C1 segment of cervical spinal cord (tissue), 14 donors: ENCODE measurements around the gene DPYD.

Experiments used
- DNase-seq, 14 donors: peaks; one replicate each; lab custom pipeline; 2025; lab: John Stamatoyannopoulos, UW

The DPYD gene

DNA sequence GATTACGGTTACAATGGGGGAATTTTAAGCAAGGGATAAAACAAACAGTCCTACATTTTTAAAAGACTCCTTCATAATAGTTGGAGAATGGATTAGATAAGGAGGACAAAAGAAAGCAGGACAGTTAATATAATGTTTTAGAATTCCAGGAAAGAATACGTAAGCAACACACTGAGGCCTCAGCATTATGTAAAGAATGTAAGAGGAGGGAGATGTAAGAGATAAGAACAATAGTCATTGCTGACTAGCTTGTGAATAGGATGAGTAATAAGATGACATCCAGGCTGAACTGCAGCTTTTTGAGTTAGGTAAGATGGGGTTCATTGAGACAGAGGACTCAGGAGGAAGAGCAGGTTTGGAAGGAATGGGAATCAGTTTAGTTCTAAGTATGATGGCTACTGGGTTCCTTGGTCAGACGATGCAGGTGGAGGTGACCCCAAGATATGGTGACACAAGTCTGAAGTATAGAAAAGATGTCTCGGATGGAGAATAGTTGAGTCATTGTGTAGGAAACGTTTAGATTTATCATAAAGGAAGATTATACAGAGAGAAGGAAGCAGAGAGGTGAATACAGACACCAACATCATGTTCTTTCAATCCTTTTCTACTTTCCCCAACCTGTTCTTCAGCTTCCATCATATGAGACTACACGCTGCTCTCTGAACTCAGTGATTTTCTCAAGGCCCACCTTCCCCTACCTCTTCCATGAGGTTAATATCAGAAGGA, 826.4 kb downstream of the DPYD start:
- no peak for DNase-seq

DNA sequence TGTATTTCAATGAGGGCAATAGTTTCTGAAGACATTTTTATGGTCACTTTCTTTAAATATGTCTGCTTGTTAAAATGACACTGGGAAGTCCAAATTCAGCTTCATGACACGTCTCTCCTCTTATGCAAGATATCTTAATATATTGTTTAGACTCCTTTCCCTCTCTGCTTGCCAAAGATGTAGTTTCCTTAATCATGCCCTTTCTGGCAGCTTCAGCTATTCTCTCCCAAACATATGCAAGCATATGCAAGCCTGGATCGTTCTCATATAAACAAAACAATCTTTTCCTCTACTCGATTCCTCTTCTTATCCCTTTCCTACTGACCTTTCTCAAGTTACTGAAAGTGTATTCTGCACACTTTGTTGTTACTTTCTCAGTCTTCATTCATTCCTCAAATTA, 827.1 kb downstream of the DPYD start:
- DNase-seq = no peak

DNA sequence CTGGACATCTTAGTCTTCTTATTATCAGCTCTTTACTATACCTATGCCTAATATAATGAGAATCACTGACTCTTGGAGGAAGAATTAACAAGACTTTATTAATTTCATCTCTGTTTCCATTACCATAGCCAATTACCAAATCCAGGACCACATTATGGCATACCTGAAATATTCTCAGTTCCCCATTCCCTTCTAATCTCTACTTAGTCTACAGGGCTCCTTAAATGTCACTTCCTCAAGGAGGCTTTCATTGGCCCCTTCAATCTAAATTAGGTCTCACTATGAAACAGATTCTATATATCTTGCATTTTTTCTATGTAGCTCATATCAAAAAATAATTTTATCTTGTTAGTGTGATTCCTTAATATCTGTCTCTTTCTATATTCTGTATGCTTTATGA, 828.0 kb downstream of the DPYD start:
- DNase-seq = no peak

DNA sequence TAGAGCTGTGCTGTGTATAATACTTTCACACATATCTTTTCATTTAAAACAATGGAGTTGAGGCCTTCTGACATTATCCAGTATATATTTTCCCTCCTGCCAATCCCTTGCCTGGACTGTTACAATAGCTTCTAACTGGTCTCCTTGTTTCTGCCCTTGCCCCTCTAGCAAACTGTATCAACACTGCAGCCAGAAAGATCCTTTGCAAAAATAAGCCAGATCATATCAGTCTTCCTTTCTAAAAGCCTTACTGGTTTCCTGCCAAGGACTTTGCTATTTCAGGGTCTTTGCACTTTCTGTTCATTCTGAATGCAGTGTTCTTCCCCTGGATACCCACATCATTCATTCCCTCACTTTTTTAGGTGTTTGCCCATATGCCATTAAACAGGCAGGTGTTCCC, 829.2 kb downstream of the DPYD start:
- DNase-seq = no peak

DNA sequence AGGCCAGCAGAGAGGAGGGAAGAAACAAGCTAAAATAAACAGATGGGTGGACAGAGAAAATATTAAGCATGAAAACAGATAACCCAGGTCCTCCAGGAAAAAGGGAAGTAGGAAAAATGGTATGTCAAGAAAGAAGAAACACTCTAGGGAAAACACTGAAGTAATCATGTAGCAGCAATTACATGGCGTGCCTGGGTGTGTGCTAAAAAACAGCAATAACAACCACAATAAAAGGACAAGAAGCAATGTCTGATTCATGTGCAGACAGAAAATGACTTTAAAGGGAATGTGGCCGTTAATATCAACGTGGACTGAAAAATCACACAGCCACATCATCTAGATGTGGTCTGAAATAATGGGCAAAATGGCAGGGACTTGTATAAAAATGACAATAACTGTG, 829.6 kb downstream of the DPYD start:
- no peak for DNase-seq

DNA sequence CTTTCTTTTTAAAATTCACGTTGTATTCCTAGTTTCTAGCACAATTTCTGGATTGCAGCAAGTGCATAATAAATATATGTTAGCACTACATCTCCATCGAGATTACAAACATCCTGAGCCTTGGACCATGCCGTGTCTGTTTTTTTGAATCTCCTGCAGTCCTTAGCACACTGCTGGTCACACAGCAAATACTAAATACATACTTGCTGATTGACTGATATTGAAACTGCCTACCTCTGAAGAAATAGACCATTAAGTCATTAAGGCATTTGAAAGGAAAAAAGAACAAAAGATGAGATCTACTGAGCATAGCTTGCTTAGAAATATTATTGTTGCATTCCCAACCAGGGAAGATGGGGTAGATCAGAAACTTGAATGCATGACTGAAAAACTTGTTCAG, 830.1 kb downstream of the DPYD start:
- no peak for DNase-seq

DNA sequence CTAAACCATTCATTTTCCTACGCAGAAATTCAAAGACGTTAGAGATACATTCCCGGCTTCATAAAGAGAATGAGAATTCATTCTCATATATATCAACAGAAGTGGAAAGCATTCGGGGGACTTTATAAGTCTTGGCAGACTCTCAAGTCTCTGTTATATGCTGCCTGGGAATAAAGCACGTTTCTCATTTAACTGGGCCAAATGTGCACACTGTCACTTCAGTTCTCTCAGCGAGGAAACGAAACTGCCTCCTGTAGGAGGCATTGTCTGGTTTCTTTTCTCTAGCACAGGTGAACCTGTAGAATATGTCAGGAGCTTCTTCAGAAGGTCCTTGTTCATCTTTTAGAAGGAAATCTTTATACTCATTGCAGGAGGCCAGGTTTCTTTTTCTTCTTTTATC, 831.7 kb downstream of the DPYD start:
- DNase-seq = no peak

DNA sequence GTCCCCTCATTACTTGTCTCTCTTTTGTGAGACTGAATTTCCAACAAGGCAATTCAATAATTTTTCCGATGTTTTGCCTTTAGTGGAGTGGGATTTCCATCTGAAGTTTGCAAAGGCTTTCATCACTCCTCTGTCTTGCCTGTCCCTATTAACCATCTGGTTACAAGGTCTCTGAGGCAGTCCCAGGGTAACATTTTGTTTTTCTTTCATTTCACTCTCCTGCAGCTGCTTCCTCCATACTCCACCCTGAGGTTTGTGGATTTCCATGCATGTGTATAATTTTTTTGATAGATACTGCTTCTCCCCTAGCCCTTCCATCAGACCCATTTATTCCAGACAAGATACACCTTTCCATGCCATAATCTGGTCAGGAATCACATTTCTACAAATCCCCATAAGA, 832.4 kb downstream of the DPYD start:
- DNase-seq = no peak

DNA sequence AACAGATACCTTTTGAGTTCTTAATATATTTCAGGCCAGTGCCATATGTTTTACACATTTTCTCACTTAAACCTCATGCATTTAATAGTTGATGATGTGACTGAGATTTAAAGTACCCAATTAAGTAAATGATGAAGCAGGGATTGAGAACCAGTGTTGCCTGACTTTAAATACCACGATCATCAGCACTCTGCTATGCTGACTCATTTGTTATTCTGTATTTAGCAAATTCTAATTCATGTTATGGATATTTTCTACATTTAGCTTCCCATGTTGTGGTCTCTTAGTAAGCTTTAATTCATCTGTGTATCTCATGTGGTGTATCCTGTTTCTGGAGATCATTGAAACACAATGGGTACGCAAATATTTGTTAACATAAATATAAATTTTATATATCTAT, 836.3 kb downstream of the DPYD start:
- no peak for DNase-seq

DNA sequence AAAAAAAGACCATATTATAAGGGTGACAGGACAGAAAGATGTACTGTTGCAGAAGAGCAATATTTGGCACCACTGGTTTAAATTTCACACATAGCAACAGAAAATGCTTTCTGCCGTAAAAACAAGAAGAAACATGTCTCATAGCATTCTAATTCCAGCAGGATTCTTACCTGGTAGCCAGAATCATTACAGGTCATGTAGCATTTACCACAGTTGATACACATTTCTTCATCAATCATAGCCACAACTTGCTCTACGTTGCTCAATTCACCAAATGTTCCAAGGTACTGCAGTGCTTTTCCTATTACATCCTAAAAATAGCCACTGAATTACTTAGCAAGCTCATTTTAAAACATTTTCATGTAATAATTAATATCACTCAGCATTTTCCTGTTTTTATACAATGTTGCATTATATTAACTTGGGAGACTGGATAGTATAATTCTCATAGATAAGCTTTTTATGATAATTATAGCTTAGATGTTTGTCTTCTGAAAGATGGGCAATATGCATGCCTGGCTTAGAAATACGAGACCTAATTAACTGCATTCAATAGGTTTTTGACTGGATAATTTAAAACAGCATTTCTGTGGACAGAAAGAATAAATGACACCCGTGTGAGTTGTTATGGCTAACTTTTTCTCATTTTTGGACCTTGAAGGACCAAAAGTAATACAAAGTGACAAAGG, 838.5 kb downstream of the DPYD start:
- no peak for DNase-seq

DNA sequence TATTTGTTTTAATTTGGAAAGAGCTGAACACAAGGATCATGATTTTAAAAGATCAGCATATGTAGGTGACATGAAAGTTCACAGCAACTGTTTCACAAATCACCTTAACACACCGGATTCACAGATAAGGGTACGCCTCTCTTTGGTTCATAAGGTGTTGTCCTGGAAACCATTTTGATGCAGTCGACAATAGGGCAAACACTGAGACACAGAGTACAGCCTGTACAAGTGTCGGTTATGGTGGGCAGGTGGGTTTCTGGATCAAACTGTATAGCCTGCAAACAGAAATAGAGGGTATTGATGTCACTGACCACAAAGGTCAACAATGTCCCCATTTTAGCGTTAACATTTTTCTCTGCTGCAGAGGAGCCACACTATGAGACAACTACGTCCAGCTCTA, 842.0 kb downstream of the DPYD start:
- no peak for DNase-seq

DNA sequence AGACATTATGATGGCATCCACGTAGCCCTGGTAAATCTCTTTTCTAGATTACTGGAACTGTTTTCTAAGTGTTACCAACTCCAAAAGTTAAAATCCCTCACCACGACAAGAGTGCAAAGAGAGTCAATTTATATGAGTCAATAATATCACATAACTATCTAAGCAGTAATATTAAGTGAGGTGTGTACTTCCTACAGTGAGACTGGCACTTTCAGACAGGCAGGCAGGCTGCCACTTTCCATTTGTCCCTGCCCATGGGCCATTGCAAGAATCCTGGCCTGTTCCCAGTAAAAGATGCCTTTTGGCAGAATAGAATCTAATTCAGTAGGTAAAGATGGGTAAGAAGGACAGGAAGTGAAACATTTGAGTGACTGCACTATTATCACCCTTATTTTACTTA, 843.6 kb downstream of the DPYD start:
- DNase-seq = no peak

DNA sequence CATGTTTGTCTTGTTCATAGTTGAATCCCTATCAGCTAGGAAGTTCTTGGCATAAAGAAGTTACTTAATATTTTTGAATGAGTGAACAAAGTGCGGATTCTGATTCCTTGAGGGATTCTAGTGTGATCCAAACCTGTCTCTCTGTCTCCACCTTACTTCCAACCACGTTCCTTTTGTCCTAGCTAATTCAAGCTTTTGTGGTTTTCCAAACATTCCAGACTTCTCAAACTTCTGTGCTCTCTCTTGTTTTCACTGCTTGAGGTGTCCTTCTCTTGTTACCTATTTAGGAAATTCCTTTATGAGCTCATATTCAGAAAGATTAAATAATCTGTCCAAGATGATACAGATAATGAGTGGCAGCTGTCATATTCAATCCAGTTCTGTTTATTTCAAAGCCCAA, 846.1 kb downstream of the DPYD start:
- DNase-seq = no peak

DNA sequence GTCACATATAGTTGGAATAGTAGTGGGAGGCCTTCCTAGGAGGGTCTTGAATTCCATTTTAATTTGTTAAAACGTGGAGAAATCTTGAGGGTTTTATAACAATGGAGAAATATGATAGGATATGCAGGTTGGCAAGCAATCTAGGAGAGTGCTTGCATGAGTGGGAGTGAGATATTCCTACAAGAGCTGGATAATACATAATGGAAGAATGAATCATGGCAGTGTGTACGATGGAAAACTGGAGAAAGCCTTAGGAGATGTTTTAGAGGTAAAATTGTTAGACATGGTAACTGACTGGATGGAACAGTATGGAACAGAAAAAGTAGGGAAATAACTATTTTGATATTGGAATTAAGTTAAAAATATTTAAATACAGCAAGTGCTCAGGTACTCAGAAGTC, 846.9 kb downstream of the DPYD start:
- no peak for DNase-seq

DNA sequence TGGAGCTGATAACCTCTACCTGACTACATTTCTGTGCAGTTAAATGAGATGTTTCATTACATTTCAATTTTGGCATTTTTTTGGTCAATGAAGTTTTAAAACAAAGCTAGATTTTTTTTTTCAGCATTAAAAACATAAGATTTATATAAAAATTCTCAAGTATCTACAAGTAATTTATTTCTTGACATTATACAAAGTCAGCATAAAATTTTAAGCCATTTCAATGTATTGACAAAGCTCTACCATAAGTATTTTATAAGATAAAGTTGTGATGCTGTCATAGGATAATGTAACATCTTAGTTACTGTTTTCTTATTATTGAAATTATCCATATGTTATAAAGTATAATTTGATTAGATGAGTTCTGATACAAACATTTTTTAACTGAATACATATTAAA, 847.7 kb downstream of the DPYD start:
- DNase-seq = no peak

DNA sequence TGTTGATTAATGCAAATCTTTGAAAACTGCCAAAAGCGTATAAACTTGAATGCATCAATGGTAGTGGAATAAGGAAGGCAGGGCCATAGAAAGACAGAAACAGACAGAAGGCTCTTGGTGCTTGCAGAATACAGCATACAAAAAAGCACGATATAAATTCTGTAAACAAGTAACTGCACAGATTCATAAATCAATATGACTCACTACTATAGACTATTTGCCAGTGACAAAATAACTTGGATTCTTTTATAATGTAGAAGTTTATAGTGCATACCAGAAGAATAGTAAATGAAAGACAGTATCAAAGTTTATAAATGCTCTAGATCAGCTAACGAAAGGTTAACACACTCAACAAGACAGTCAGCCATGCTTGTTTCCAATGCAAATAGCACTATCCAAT, 849.7 kb downstream of the DPYD start:
- DNase-seq = no peak

DNA sequence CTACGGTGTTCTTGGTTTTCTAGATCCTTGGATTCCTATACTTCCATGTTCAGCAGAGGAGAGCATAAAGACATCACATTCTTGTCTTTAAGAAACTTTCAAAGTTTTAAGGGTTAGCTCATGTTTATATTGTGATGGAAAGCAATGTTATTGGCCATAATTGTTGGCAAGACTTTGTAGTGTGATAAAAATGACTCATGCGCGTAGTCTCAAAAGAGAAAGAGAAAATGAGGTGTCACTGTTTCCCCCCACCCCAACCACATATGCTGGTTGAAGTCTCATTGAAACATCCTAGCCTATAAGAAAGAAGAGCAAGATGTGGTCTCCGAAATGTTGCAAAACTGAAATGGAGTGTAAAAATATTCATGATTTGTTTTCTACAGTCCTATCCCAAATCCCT, 850.5 kb downstream of the DPYD start:
- DNase-seq = no peak

DNA sequence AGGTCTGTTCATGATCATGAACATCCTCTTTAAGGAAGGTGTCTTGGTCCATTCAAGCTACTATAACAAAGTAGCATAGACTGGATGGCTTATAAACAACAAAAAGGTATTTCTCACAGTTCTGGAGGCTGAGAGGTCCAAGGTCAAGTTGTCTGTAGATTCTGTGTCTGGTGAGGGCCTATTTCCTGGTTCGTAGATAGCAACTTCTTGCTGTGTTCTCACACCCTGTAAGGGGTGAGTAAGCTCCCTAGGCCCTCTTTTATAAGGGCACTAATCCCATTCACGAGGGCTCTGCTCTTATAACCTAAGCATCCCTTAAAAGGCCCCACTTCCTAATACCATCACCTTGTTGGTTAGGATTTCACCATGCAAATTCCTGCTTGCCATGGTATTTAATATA, 851.5 kb downstream of the DPYD start:
- no peak for DNase-seq

DNA sequence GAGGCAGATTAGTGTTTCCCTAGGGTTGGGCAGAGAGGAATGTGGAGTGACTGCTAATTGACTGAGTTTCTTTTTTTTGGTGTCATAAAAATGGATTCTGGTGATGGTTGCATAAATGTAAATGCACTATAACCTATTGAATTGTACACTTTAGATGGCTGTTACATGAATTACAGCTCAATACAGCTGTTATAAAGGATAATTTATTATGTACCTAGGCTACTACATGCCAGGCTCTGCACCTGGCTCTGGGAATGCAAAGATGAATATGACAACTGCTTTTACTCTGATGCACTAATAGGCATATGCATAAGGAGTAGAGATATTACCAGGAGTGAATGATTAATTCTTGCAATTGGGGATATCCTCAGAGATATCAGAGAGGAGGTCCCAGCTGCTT, 854.0 kb downstream of the DPYD start:
- no peak for DNase-seq

DNA sequence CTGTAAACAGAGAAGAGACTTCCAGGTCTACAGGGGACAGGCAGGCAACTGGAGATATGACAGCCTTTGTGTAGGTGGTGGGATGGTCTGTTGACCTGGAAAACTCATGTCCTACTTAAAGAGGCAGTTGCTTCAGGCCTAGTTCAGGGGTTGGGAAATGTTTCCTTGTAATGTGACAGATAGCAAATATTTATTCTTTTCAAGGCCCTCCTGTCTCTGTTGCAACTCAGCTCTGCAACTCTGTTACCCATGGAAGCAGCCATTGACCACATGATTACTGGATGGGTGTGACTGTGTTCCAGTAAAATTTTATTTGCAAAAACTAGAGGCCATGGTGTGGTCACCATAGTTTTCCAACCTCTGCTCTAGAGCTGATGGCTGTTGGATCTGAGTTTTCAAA, 857.3 kb downstream of the DPYD start:
- no peak for DNase-seq

DNA sequence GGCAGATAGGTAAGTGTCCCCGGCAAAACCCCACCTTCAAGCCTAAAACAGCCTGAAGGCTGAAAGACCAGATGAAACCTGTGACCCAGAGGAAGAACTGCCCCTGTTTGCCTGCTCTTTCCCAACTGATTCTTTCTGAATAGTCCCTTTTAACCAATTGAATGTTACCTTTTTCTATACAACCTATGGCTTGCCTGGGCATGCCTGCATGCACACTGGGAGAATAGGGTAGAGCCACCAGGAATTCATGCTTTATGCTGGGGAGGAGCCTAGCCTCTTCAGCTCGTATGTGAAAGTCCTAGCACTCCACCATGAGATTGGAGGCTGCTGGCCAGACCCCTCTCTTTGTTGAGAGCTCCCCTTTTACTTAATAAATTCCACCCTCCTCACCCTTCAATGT, 859.2 kb downstream of the DPYD start:
- no peak for DNase-seq

DNA sequence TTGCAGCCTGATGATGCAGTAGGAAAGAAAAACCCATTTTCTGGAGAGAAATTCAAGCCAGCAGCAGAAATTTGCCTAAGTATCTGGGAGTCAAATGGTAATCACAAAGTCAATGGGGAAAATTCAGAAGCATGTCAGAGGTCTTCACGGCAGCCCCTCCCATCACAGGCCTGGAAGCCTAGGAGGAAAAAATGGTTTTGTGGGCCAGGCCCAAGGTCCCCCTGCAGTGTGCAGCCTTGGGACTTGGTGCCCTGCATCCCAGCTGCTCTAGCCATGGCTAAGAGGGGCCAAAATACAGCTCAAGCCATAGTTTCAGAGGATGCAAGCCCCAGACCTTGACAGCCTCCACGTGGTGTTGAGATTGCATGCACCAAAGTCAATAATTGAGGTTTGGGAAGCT, 864.4 kb downstream of the DPYD start:
- DNase-seq = no peak

DNA sequence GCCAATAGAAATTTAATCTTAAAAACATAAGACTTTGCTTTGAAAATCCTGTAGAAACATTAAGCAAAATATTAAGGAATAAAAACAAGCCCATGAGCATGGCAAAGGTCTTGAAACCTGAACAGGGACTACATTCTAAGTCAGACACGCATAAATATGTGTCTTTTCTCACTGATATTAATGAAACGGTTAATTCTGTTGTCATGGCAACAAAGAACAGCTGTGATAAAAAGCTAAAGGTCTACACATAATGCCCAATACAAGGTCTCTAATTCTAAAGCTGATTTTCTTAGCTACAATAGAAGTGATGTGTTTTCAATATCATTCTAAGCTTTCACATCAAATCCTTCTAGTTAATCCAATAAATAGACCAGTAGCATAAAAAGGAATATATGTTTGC, 867.6 kb downstream of the DPYD start:
- no peak for DNase-seq

DNA sequence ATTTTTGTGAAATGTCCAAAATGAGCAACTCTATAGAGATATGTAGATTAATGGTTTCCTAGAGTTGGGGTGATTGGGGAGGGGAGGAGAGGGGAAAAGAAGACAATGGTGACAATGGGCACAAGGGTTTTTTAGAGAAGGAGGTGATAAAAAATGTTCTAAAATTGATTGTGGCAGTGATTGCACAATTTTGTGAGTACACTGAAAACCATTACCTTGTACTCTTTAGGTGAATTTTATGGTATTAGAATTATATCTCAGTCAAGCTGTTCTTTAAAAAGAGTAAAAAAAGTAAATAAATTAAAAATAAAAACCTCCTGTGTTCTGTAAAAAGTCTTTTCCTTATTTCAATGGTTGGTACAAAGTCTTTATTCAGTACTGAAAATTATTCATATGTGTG, 869.0 kb downstream of the DPYD start:
- DNase-seq = no peak
